ENCODE results near the gene NONO.

- TF ChIP-seq EP300 (conservative IDR thresholded peaks at IDR 0.05; ENCODE audit: poor library complexity, severe bottlenecking): no peak
- TF ChIP-seq EZH2 (IDR thresholded peaks at IDR 0.05; ENCODE audit: borderline replicate concordance, insufficient read depth, low read length, poor library complexity, severe bottlenecking): no peak
- TF ChIP-seq POLR2AphosphoS5 (IDR thresholded peaks at IDR 0.05): no peak
- TF ChIP-seq, protein P1, sequence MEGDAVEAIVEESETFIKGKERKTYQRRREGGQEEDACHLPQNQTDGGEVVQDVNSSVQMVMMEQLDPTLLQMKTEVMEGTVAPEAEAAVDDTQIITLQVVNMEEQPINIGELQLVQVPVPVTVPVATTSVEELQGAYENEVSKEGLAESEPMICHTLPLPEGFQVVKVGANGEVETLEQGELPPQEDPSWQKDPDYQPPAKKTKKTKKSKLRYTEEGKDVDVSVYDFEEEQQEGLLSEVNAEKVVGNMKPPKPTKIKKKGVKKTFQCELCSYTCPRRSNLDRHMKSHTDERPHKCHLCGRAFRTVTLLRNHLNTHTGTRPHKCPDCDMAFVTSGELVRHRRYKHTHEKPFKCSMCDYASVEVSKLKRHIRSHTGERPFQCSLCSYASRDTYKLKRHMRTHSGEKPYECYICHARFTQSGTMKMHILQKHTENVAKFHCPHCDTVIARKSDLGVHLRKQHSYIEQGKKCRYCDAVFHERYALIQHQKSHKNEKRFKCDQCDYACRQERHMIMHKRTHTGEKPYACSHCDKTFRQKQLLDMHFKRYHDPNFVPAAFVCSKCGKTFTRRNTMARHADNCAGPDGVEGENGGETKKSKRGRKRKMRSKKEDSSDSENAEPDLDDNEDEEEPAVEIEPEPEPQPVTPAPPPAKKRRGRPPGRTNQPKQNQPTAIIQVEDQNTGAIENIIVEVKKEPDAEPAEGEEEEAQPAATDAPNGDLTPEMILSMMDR (IDR thresholded peaks at IDR 0.05; ENCODE audit: poor library complexity, severe bottlenecking): no peak
- TF ChIP-seq TAF1 (IDR thresholded peaks at IDR 0.05; ENCODE audit: low read depth): no peak
- no peak for TF ChIP-seq RAD21 (conservative IDR thresholded peaks at IDR 0.05)
- TF ChIP-seq, protein P2, sequence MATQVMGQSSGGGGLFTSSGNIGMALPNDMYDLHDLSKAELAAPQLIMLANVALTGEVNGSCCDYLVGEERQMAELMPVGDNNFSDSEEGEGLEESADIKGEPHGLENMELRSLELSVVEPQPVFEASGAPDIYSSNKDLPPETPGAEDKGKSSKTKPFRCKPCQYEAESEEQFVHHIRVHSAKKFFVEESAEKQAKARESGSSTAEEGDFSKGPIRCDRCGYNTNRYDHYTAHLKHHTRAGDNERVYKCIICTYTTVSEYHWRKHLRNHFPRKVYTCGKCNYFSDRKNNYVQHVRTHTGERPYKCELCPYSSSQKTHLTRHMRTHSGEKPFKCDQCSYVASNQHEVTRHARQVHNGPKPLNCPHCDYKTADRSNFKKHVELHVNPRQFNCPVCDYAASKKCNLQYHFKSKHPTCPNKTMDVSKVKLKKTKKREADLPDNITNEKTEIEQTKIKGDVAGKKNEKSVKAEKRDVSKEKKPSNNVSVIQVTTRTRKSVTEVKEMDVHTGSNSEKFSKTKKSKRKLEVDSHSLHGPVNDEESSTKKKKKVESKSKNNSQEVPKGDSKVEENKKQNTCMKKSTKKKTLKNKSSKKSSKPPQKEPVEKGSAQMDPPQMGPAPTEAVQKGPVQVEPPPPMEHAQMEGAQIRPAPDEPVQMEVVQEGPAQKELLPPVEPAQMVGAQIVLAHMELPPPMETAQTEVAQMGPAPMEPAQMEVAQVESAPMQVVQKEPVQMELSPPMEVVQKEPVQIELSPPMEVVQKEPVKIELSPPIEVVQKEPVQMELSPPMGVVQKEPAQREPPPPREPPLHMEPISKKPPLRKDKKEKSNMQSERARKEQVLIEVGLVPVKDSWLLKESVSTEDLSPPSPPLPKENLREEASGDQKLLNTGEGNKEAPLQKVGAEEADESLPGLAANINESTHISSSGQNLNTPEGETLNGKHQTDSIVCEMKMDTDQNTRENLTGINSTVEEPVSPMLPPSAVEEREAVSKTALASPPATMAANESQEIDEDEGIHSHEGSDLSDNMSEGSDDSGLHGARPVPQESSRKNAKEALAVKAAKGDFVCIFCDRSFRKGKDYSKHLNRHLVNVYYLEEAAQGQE (IDR thresholded peaks at IDR 0.05; ENCODE audit: borderline replicate concordance): no peak
- TF ChIP-seq MXI1 (conservative IDR thresholded peaks at IDR 0.05; ENCODE audit: poor library complexity, severe bottlenecking): no peak
Observed at GRCh38 chrX:71326394-71326793, 43.0 kb downstream of the NONO start.

Data from neural cell (in vitro differentiated cells).